Globus pallidus (tissue), 1 donor: Measurements from ENCODE around the gene PTPDC1.
"Not testable (repeated sequence)": the region's sequence is repeated elsewhere in the genome, so short reads cannot be mapped to it uniquely, and the experiment has no call there.

Experiments
- DNase-seq: peaks from one replicate; pipeline ENCODE4 v3.0.0-alpha.2; 2015; ENCODE audit warnings: low spot score

Gene PTPDC1

DNA sequence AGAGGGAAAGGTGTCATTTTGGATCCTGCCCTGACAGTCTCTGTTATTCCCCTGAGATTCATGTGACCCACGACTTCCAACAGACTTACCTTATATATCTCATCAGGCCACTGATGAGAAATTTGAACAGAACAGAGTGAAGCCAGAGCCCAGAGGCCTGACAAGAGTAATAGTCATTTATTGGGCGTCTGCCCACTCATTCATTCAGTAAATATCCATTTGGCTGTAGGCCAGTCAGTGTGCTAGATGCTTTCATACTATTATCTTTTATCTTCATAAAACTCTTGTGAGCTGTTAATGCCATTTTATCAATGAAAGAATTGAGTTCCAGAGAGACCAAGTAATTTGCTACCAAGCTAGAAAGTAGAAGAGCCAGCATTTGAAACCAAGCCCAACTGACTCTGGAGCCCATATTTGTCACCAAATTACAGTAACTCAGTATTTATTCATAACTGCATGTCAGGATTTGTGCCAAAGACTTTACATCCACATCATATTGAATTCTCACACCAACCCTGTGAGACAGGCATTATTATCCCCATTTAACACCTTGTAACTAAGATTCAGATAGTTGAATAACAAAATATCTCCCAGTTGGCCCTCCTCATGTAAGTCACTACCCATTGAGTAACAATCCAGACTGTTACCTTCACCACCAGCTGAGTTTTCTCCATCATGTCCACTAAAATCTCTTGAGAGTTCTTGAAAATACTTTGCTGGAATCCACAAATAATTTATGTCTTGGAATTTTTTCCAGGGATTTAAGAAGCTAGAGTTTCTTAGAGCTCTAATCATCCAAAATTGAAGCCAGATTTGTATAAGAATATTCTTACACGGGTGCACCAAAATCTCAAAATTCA lies 2.5 kb downstream of the PTPDC1 start:
- DNase-seq, result no peak

GRCh38 chr9:94094219-94095145 lies 10.2 kb downstream of the PTPDC1 start:
- DNase-seq, result not testable (repeated sequence)

- DNase-seq, result no peak
Measured at GRCh38 chr9:94096819-94097577, 12.7 kb downstream of the PTPDC1 start.

DNA sequence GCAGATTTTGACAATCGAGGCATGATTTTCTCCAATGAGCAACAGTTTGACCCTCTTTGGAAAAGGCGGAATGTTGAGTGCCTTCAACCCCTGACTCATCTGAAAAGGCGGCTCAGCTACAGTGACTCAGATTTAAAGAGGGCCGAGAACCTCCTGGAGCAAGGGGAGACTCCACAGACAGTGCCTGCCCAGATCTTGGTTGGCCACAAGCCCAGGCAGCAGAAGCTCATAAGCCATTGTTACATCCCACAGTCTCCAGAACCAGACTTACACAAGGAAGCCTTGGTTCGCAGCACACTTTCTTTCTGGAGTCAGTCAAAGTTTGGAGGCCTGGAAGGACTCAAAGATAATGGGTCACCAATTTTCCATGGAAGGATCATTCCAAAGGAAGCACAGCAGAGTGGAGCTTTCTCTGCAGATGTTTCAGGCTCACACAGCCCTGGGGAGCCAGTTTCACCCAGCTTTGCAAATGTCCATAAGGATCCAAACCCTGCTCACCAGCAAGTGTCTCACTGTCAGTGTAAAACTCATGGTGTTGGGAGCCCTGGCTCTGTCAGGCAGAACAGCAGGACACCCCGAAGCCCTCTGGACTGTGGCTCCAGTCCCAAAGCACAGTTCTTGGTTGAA lies 13.6 kb downstream of the PTPDC1 start:
- no peak for DNase-seq

GRCh38 chr9:94100152-94100879 lies 16.1 kb downstream of the PTPDC1 start:
- no peak for DNase-seq

- DNase-seq, result no peak
Measured at GRCh38 chr9:94101162-94101853, 17.0 kb downstream of the PTPDC1 start.

- peak; percentile 49 for DNase-seq
Measured at GRCh38 chr9:94108584-94108983, 24.3 kb downstream of the PTPDC1 start.

DNA sequence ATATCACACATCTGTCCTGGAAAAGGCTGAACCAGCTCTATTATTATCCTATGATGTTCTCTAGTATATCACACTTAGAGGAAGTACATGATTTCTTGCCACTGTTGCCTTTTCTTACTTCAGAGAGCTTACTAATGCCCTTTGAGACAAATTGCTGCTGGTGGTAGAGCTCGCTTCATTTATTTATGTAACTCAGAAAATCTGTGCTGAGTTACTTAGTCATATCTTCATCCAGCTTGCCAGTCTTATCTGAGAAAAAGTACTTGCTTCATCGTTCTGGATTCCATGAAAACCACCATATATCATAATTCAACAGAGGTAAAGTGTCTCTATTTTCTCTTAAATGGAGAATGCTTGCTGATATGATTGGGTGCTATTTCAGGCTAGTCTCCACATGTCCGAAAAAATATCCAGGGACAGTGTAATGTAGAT lies 26.6 kb downstream of the PTPDC1 start:
- peak; percentile 49 for DNase-seq

DNA sequence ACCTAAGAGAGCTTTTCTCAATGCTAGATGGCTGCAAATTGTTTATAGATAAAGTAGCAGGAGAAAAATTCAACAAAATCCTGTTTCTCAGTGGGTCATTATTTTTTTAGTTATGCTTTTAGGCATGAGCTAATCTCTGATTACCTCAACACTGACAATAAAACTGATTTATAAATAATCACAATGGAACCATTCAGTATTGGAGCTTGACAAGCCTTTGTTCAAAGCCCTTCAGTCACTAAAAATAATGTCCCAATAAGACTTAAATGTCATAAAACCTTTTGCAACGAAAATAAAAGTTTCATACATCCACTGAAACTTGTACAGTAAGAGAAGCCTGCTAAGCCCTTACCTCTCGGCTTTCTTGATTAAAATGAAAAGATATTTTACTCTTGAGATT lies 27.2 kb downstream of the PTPDC1 start:
- DNase-seq, result peak; percentile 80

GRCh38 chr9:94112716-94113465 lies 28.6 kb downstream of the PTPDC1 start:
- no peak for DNase-seq

GRCh38 chr9:94120088-94120487 lies 35.8 kb downstream of the PTPDC1 start:
- DNase-seq, result not testable (repeated sequence)

DNA sequence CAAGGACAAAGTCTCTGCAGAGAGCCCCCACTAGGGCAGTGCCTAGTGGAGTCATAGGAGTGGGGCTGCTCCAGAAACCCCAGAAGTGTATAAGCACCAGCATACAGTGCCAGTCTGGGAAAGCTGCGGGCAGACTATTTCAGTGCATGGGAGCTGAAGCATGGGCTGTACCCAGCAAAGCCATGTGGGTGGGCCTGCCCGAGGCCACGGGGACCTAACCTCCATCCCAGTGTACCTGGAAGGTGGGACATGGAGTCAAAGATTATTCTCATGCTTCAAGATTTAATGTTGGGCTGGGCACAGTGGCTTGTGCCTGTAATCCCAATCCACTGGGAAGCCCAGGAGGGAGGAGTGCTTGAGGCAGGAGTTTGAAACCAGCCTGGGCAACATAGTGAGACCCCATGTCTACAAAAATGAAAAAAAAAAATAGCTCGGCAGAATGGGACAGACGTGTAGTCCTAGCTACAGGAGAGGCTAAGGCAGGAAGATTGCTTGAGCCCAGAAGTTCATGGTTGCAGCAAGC lies 36.7 kb downstream of the PTPDC1 start:
- no peak for DNase-seq

GRCh38 chr9:94126844-94127243 lies 42.6 kb downstream of the PTPDC1 start:
- no peak for DNase-seq

- DNase-seq, result no peak
Measured at GRCh38 chr9:94127806-94128205, 43.5 kb downstream of the PTPDC1 start.

GRCh38 chr9:94128580-94128979 lies 44.3 kb downstream of the PTPDC1 start:
- no peak for DNase-seq

- DNase-seq, result no peak
Measured at GRCh38 chr9:94134629-94135028, 50.4 kb downstream of the PTPDC1 start.

DNA sequence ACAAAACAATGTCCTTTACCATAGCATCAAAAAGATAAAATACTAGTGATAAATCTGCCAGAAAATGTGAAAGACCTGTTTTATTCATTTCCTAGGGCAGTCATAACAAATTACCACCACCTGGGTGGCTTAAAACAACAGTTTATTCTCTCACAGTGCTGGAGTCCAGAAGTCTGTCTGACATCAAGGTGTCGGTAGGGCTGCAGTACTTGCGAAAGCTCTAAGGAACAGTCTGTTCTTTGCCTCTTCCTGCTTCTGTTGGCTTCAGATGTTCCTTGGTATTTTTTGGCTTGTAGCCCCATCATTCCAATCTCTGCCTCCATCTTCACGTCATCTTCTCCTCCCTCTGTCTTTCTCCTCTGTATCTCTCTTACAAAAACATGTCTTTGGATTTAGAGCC lies 51.0 kb downstream of the PTPDC1 start:
- DNase-seq, result no peak

- DNase-seq, result no peak
Measured at GRCh38 chr9:94139672-94140417, 55.6 kb downstream of the PTPDC1 start.

DNA sequence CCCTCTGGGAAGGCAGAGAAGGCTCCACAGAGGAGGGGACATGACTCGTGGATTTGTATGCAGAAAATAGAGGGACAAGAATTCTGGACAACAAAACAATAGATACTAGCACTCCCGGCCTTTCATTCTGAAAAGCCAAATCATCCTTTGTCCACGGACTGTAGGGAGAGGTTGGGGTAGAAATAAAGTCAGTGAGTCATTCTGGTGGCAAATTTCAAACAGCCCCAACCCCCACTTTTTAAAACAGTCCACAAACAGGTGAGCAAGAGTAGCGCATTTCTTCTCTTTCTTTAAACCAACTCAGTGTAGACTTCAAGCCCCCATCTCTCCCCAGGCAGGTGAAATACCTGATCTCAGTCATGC lies 56.1 kb downstream of the PTPDC1 start:
- DNase-seq, result no peak
